HCT116 (cell line): ENCODE data around the gene ZFYVE27. TPM values are rescaled to one million over a fixed set of nuclear protein-coding genes. Genes with fewer than 3 reads are reported as not detected.

Experiments used
- ATAC-seq: fragments of 200-7000 bp; cut with Tn5 transposase; 2 replicates; pipeline ENCODE4 v1.9.1; 2020; ENCODE audit warnings: mild to moderate bottlenecking, moderate library complexity
- BruUV-seq: library from RNA; stranded (reverse); fragments of 400-500 nt; replicated peaks from 2 replicates; lab custom pipeline; 2021; lab: Mats Ljungman, UMichigan
- CTCF ChIA-PET: fragments of 300-600 bp; sonication (Branson Sonifier 250); formaldehyde crosslinking; loops from one replicate; lab custom pipeline; 2021; ENCODE audit warnings: antibody characterized with exemption; lab: Charles Lee
- POLR2A ChIA-PET: fragments of 300-600, 350-600 bp; sonication (Branson Sonifier 250); formaldehyde crosslinking; loops from one replicate; lab custom pipeline; 2021; ENCODE audit warnings: antibody characterized with exemption; lab: Charles Lee
- RAD21 ChIA-PET, 2 experiments: fragments of 300-600 bp; sonication (Branson Sonifier 250); formaldehyde crosslinking; loops; one replicate each; lab custom pipeline; 2023; ENCODE audit warnings: low total read pairs in 2 of 2; ENCODE audit not compliant: uncharacterized antibody in 2 of 2, unreplicated experiment in 2 of 2, low non-redundant PET in 1 of 2; lab: Charles Lee
- DNase-seq: peaks from one replicate; pipeline ENCODE4 v3.0.0-alpha.2; 2010; ENCODE audit warnings: low read depth, low spot score
- H2AFZ ChIP-seq: fragments of 200-600 bp; shearing (Covaris generic), sonication (generic); 2 replicates; pipeline ENCODE4 v1.6.1; 2017; ENCODE audit warnings: low read depth, mixed run types, mixed read lengths, antibody characterized with exemption, low read length; ENCODE audit not compliant: poor library complexity, severe bottlenecking
- H3K27ac ChIP-seq: 2 replicates; pipeline ENCODE4 v1.5.1; 2012; ENCODE audit warnings: low read depth, low read length
- H3K27me3 ChIP-seq: fragments of 200-600 bp; sonication (generic); 2 replicates; pipeline ENCODE4 v1.6.1; 2016; ENCODE audit warnings: mixed run types, low read length, mixed read lengths; ENCODE audit not compliant: insufficient read depth
- H3K36me3 ChIP-seq, 2 experiments: fragments of 200-500 bp in 1 of 2; fragments of 200-600 bp in 1 of 2; sonication (Bioruptor generic) in 1 of 2; sonication (generic) in 1 of 2; 2 replicates each; pipeline versions ENCODE4 v1.5.1 to v1.6.1; 2014 to 2016; ENCODE audit warnings: low read length in 2 of 2, inconsistent platforms in 1 of 2, mixed read lengths in 1 of 2, mixed run types in 1 of 2; ENCODE audit not compliant: insufficient read depth in 2 of 2, control insufficient read depth in 1 of 2
- H3K4me1 ChIP-seq, 2 experiments: fragments of 200-600 bp in 1 of 2; sonication (generic) in 1 of 2; 2 replicates each; pipeline versions ENCODE4 v1.5.1 to v1.6.1; 2012 to 2017; ENCODE audit warnings: low read length in 2 of 2, inconsistent platforms in 1 of 2, mild to moderate bottlenecking in 1 of 2, mixed read lengths in 1 of 2, mixed run types in 1 of 2, moderate library complexity in 1 of 2; ENCODE audit not compliant: insufficient read depth in 2 of 2, control insufficient read depth in 1 of 2
- H3K4me2 ChIP-seq: fragments of 200-600 bp; sonication (generic); 2 replicates; pipeline ENCODE4 v1.6.1; 2017; ENCODE audit warnings: mixed run types, low read length, mixed read lengths
- H3K4me3 ChIP-seq, 2 experiments: fragments of 200-600 bp in 1 of 2; sonication (generic) in 1 of 2; replicated peaks in 1 of 2; 2 replicates each; pipeline ENCODE4 v1.5.1; 2011 to 2016; ENCODE audit warnings: low read length in 2 of 2, control low read depth in 1 of 2, low read depth in 1 of 2, mild to moderate bottlenecking in 1 of 2, mixed read lengths in 1 of 2, mixed run types in 1 of 2
- H3K79me2 ChIP-seq: fragments of 200-600 bp; sonication (generic); 2 replicates; pipeline ENCODE4 v1.6.1; 2017; ENCODE audit warnings: mild to moderate bottlenecking, mixed run types, low read length, moderate library complexity, mixed read lengths; ENCODE audit not compliant: insufficient read depth
- H3K9ac ChIP-seq: fragments of 200-600 bp; sonication (generic); 2 replicates; pipeline ENCODE4 v1.6.1; 2016; ENCODE audit warnings: low read length, mixed read lengths
- H3K9me2 ChIP-seq: fragments of 200-600 bp; sonication (generic), shearing (Covaris generic); 2 replicates; pipeline ENCODE4 v1.6.1; 2017; ENCODE audit warnings: mixed run types, mild to moderate bottlenecking, moderate library complexity; ENCODE audit not compliant: insufficient read depth
- H3K9me3 ChIP-seq, 2 experiments: fragments of 200-500 bp in 1 of 2; fragments of 200-600 bp in 1 of 2; sonication (Bioruptor generic) in 1 of 2; sonication (generic) in 1 of 2; 2 replicates each; pipeline ENCODE4 v1.6.1; 2014 to 2017; ENCODE audit warnings: low read length in 2 of 2, mixed read lengths in 2 of 2, inconsistent platforms in 1 of 2, low read depth in 1 of 2, mild to moderate bottlenecking in 1 of 2, mixed run types in 1 of 2, moderate library complexity in 1 of 2; ENCODE audit not compliant: control insufficient read depth in 1 of 2, insufficient read depth in 1 of 2
- H4K20me1 ChIP-seq: fragments of 200-600 bp; sonication (generic), shearing (Covaris generic); 2 replicates; pipeline ENCODE4 v1.6.1; 2017; ENCODE audit warnings: mixed run types, mild to moderate bottlenecking, moderate library complexity; ENCODE audit not compliant: insufficient read depth
- EZH2phosphoT487 ChIP-seq: fragments of 200-600 bp; IDR thresholded peaks from 2 replicates; pipeline ENCODE4 v1.6.1; 2018; ENCODE audit warnings: antibody characterized with exemption, borderline replicate concordance
- JUND ChIP-seq: IDR thresholded peaks from 2 replicates; pipeline ENCODE4 v1.6.1; 2012
- POLR2AphosphoS5 ChIP-seq: IDR thresholded peaks from 2 replicates; pipeline ENCODE4 v1.6.1; 2011; ENCODE audit warnings: mild to moderate bottlenecking, low read depth, low read length, moderate library complexity
- ZFX ChIP-seq: fragments of 450-650 bp; IDR thresholded peaks from 2 replicates; pipeline ENCODE4 v1.6.1; 2017
- ZNF274 ChIP-seq: fragments of 200-500 bp; sonication (Bioruptor generic); IDR thresholded peaks from 2 replicates; pipeline ENCODE4 v1.6.1; 2014; ENCODE audit warnings: mild to moderate bottlenecking, low read depth, low read length, inconsistent platforms
- intact Hi-C: fragments of 100-400 bp; cut with micrococcal nuclease; formaldehyde crosslinking; loops from 2 replicates; pipeline ENCODE4 v1.10.0; 2022
- total RNA-seq: library from RNA; stranded (reverse); gene quantifications from one replicate; pipeline ENCODE4 v1.2.1, GENCODE V29; 2021; ENCODE audit not compliant: unreplicated experiment
- TF ChIP-seq, protein P1 (sequence below): IDR thresholded peaks from 2 replicates; pipeline ENCODE4 v1.6.1; 2012; ENCODE audit warnings: low read depth
- TF ChIP-seq, protein P2 (sequence below): IDR thresholded peaks from 2 replicates; pipeline ENCODE4 v1.6.1; 2012

The ZFYVE27 gene
- total RNA-seq, 1 experiment from 2014 or later: 28.4 TPM

DNA sequence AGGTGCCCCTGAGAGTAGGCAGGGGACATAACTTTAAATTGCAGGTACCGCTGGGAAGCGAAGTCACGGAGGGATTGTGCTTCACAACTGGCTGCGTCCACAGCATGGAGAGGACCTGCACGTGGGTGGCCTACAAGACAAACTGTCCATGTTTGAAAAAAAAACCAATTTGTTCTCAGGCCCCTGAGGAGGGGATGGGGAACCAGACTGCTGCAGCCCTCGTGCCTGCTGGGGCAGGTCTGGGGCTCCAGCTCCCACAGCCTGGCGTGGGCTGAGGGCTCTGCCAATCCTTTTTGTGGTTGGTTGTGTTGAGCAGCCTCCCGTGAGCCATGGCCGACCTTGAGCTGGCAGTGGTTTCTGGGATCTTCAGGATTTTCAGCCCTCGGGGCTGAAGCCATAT is 25.1 kb downstream of the ZFYVE27 start:
- peaks cover 13 to 20% of the 10 kb centered on the region in 2 experiments; a peak in 3 of 4 replicates for H3K36me3 ChIP-seq
- POLR2A ChIA-PET: no interaction called here
- H3K4me1 ChIP-seq: peaks cover 2 to 4% of the 10 kb centered on the region in 2 experiments; a peak in 3 of 4 replicates
- intact Hi-C loops: no loop called here
- CTCF ChIA-PET: interaction anchor here (2.3 kb wide), 1 partner anchor 106 kb away, joined by 7 read pairs; no protein-coding TSS in a partner anchor
- H3K9me2 ChIP-seq: no peaks in the 10 kb centered on the region
- H2AFZ ChIP-seq: no peak overlapping the region
- no peak overlapping the region for H3K27ac ChIP-seq
- TF ChIP-seq, protein P1, sequence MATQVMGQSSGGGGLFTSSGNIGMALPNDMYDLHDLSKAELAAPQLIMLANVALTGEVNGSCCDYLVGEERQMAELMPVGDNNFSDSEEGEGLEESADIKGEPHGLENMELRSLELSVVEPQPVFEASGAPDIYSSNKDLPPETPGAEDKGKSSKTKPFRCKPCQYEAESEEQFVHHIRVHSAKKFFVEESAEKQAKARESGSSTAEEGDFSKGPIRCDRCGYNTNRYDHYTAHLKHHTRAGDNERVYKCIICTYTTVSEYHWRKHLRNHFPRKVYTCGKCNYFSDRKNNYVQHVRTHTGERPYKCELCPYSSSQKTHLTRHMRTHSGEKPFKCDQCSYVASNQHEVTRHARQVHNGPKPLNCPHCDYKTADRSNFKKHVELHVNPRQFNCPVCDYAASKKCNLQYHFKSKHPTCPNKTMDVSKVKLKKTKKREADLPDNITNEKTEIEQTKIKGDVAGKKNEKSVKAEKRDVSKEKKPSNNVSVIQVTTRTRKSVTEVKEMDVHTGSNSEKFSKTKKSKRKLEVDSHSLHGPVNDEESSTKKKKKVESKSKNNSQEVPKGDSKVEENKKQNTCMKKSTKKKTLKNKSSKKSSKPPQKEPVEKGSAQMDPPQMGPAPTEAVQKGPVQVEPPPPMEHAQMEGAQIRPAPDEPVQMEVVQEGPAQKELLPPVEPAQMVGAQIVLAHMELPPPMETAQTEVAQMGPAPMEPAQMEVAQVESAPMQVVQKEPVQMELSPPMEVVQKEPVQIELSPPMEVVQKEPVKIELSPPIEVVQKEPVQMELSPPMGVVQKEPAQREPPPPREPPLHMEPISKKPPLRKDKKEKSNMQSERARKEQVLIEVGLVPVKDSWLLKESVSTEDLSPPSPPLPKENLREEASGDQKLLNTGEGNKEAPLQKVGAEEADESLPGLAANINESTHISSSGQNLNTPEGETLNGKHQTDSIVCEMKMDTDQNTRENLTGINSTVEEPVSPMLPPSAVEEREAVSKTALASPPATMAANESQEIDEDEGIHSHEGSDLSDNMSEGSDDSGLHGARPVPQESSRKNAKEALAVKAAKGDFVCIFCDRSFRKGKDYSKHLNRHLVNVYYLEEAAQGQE: no peak
- TF ChIP-seq POLR2AphosphoS5 (no peak), JUND (no peak), ZFX (no peak), EZH2phosphoT487 (no peak), ZNF274 (no peak)
- TF ChIP-seq, protein P2, sequence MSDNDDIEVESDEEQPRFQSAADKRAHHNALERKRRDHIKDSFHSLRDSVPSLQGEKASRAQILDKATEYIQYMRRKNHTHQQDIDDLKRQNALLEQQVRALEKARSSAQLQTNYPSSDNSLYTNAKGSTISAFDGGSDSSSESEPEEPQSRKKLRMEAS: no peak
- no peak overlapping the region for H3K4me3 ChIP-seq
- H4K20me1 ChIP-seq: no peaks in the 10 kb centered on the region
- RAD21 ChIA-PET: no interaction called here
- DNase-seq (no peak), ATAC-seq (no peak)
- no TSS peak for BruUV-seq
- no peak overlapping the region for H3K9ac ChIP-seq
- no peak overlapping the region for H3K4me2 ChIP-seq
- H3K79me2 ChIP-seq: no peaks in the 10 kb centered on the region
- no peaks in the 10 kb centered on the region for H3K9me3 ChIP-seq
- no peaks in the 10 kb centered on the region for H3K27me3 ChIP-seq
